ENCODE data around the gene EPHA4.

DNA sequence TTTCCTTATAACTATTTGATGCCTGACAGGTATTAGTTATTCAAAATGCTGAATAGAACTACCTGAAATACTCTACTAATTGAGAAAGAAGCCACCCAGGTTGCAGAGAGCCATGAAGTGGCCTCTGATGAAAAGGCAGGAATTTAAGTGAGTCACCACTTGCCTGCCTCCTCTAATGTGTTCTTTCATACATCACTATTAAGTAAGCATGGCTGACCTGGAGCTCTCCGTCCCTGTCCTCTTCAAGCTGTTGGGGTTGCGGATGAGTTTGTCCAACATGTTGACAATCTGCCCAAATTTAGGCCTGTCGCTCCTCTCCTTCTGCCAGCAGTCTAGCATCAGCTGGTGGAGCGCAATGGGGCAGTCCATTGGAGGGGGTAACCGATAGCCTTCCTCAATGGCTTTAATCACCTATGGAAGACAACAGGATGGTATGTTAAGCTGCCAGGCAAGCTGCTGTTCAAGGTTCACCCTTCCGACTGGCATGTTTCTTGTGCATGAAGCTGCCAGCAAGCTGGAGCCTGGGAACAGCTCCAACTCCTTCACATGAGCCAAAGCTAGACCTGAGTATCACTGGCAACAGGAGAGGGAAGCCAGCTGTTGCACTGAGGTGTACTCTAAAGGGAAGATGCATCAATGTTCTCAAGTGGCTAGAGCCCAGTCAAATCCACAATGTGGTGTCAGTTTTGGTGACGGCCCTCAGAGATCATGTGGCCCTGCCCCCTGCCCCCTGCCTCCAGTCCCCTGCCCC lies 142.2 kb downstream of the EPHA4 start:
- TF ChIP-seq EP300 (IDR thresholded peaks at IDR 0.05) (no peak), POLR2AphosphoS5 (IDR thresholded peaks at IDR 0.05) (no peak), POLR2A (IDR thresholded peaks at IDR 0.05) (no peak)
- TF ChIP-seq, protein P1, sequence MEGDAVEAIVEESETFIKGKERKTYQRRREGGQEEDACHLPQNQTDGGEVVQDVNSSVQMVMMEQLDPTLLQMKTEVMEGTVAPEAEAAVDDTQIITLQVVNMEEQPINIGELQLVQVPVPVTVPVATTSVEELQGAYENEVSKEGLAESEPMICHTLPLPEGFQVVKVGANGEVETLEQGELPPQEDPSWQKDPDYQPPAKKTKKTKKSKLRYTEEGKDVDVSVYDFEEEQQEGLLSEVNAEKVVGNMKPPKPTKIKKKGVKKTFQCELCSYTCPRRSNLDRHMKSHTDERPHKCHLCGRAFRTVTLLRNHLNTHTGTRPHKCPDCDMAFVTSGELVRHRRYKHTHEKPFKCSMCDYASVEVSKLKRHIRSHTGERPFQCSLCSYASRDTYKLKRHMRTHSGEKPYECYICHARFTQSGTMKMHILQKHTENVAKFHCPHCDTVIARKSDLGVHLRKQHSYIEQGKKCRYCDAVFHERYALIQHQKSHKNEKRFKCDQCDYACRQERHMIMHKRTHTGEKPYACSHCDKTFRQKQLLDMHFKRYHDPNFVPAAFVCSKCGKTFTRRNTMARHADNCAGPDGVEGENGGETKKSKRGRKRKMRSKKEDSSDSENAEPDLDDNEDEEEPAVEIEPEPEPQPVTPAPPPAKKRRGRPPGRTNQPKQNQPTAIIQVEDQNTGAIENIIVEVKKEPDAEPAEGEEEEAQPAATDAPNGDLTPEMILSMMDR (IDR thresholded peaks at IDR 0.05), result no peak

Measured in stomach (tissue), 4 donors.